Measurements from ENCODE around the gene PCBD1.
"Not testable (repeated sequence)": the region's sequence is repeated elsewhere in the genome, so short reads cannot be mapped to it uniquely, and the experiment has no call there.

PCBD1 gene

DNA sequence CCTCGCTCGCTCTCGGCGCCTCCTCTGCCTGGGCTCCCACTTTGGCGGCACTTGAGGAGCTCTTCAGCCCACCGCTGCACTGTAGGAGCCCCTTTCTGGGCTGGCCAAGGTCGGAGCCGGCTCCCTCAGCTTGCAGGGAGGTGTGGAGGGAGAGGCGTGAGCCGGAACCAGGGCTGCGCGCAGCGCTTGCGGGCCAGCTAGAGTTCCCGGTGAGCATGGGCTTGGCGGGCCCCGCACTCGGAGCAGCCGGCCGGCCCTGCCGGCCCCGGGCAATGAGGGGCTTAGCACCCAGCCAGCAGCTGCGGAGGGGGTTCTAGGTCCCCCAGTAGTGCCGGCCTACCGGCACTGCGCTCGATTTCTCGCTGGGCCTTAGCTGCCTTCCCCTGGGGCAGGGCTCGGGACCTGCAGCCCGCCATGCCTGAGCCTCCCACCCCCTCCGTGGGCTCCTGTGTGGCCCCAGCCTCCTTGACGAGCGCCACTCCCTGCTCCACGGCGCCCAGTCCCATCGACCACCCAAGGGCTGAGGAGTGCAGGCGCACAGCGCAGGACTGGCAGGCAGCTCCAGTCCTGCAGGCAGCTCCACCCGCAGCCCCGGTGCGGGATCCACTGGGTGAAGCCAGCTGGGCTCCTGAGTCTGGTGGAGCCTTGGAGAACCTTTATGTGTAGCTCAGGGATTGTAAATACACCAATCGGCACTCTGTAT, 26.7 kb downstream of the PCBD1 start:
- not testable (repeated sequence) for DNase-seq

- no peak for DNase-seq
Observed at GRCh38 chr10:70858759-70859158, 29.6 kb downstream of the PCBD1 start.

DNA sequence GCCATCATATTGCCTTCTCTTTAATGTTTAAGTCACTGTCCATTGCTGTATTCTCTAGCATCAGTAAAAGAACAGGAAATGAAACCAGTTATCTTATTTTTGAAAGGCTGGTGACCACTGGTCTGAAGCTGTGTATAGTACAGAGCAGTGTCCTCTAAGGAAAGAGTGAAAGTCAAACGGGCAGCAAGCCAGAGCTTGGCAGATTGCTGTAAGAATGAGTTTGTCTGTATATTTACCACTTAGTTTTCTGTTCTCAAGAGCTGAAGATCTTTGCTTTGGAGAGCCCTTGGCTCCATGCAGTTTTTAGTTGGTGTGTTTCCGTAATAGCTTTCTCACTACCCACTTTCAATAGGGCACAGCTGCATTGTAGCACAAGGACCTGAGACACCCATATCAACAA, 31.9 kb downstream of the PCBD1 start:
- no peak for DNase-seq

- DNase-seq, result no peak
Observed at GRCh38 chr10:70853457-70853856, 34.9 kb downstream of the PCBD1 start.

GRCh38 chr10:70853038-70853437, 35.3 kb downstream of the PCBD1 start:
- no peak for DNase-seq

DNA sequence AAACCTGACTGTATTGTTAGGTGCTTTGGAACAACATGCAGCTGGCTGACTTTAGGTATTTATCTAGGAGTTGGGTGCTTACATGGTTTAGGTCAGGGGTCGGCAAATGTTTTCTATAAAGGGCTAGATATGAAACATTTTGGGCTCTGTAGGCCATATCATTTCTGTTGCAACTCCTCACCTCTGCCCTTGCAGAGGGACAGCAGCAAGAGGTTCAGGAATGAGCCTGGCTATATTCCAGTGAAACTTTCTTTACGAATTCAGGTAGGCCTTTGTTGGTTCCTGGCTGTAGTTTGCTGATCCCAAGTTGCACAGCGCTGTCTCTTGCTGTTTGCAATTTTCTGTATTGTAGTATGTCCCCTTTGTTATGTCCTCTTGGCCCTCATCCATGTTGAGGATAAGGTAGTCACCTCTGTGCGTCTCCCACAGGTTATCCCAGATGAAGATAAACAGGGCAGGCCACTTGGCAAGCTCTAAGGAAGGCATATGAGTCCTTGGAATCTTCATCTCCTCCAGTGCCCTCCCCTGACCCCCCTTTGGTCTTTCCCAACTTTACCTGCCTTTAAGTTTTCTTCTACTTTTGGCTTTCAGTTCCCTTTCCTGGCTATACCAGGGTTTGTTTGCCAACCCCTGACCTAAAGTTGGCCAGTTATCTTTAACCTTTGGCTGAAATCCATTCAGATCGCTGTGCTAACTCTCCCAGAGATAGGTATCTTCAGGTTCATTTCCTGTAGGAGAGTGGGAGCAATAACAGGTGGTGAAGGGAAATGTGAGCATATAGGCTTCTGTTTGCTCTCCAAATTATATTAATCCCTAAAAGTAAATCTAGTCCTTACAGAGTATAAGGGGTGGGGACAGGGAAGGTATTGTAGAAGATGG, 36.5 kb downstream of the PCBD1 start:
- no peak for DNase-seq

GRCh38 chr10:70850097-70850496, 38.3 kb downstream of the PCBD1 start:
- no peak for DNase-seq

DNA sequence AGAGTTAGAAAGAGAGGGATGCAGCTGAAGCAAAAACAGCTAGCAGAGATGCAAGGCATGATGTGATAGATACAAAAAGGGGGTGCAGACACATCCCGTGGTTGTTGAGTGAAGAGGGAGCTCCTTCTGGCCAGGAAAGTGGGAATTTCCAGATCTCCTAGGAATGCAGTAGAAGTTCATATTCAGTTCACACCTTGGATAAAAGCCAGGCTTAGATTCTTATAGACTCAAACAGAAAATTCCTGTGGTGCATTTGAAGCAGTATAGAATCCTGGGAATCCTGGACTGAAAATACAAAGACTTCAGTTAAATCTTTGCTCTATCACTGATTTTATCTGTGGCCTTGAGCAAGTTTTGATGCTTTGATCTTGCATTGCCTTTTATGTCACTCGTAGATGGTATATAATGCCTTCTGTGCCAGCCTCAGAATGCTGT, 38.8 kb downstream of the PCBD1 start:
- no peak for DNase-seq

- DNase-seq, result no peak
Observed at GRCh38 chr10:70847659-70848360, 40.6 kb downstream of the PCBD1 start.

- no peak for DNase-seq
Observed at GRCh38 chr10:70846795-70847194, 41.6 kb downstream of the PCBD1 start.

- no peak for DNase-seq
Observed at GRCh38 chr10:70845816-70846215, 42.5 kb downstream of the PCBD1 start.

DNA sequence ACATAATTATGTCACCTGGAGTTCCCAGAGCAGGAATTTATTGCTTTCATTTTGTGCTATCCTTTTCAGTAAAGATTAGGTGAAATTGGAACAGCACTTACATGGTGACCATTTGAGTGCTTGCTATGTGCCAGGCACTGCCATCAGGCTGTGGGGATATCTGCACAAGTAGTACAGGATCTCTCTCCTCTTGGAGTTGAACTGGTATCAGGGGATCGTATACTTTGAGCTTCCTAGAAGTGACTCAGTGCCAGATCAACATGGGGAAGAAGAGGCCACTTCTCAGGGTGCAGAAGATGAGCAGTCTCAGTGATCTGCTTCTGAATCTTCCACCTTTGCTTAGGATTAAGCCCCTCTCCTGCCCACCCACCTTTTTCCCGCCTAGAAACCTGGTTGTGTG, 43.1 kb downstream of the PCBD1 start:
- no peak for DNase-seq

DNA sequence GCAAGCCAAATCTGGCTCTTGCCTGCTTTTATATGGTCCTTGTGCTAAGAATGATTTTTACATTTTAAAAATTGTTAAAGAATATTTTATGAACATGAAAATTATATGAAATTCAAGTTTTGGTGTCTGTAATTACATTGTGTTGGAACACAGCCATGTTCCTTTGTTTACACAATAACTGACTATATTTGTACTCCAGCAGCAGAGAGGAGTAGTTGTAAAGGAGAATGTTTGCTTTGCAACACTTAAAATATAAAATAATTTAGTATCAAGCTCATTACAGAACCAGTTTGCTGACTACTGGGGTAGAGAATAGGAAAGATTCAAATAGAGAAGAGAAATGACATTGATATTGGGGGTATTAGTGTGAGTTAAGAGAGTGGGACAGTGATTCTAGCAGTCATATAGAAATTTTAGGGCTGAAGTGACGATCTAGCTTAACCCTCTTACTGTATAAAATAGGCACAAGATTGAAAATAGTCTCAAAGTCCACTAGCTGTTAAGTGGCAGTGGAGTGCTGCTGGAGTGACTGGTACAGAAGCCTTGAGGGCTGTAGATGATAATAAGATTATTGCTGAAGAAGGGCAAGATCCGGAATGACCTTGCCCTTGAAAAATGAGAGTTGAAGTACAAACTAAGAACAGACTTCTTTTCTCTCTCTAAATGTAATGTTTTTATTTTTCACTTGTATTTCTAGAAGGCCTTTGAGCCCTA, 44.4 kb downstream of the PCBD1 start:
- no peak for DNase-seq

DNA sequence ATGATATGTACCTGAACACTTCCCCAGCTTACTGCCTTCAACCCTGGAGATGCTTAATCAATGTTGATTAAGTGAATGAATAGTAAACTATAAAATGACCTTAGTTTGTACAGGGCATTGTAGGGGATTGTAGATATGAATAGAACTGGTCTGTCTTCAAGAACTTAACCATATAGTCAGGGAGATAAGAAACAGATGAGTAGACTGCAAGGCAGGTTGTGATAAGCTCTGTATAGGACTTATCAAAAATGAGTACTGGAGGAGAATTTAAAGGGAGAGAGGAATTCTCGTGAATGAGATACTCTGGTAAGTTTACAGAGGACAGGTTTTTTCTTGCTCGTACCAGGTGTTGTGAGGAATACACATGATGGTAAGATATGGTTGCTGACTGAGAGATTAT, 45.0 kb downstream of the PCBD1 start:
- no peak for DNase-seq

- DNase-seq, result no peak
Observed at GRCh38 chr10:70840836-70841235, 47.5 kb downstream of the PCBD1 start.

DNA sequence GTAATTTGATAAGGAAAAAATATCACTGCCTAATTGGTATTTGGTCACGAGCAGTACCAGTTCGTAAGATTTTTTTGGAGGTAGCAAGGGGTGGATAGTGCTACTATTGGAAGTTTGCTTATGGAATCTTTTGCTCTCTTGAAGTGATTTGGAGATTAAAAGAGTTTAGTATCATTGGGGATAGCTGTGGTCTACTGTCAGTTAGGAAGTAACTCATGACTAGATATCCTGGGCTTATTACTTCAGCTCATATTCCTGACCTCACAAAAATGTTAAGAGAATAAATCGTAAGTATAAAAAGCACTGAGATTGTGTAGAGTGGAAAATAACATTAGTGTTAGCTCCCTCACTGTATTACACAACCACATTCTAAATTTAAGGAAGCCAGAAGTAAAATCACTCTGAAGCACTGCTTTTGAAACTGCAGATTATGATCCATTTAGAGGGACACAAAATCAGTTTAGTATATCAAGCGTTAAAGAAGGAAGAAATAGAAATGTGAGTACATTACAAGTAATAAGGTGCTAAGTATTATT, 50.0 kb downstream of the PCBD1 start:
- no peak for DNase-seq

DNA sequence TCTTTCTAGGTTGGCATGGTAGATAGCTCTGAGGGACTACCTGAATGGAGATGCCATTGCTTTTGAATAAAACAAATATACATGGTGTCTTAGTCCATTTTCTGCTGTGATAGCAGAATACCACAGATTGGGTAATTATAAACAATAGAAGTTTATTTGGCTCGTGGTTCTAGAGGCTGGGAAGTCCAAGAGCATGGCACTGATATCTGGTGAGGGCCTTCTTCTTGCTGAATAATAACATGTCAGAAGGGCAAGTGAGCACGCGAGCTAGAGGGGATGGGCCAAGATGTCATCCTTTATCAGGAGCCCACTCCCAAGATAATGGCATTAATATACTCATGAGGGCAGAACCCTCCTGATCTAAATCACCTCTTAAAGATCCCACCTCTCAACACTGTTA, 50.7 kb downstream of the PCBD1 start:
- no peak for DNase-seq

DNA sequence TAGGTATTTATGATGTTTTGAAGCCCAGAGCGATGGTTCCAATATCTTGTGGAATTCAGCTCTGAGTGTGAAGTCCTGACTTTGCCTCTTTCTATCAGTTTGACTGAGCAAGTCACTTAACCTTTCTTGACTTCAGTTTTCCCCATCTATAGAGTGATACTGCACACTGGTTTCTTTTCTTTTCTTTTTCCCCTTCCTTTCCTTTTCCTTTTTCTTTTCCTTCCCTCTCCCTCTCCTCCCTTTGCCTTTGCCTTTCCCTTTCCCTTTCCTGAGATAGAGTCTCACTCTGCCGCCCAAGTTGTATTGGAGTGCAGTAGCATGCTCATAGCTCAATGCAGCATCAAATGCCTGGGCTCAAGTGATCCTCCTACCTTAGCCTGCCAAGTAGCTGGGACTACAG, 52.0 kb downstream of the PCBD1 start:
- no peak for DNase-seq

- no peak for DNase-seq
Observed at GRCh38 chr10:70834441-70835151, 53.8 kb downstream of the PCBD1 start.

GRCh38 chr10:70834021-70834420, 54.3 kb downstream of the PCBD1 start:
- DNase-seq, result no peak

DNA sequence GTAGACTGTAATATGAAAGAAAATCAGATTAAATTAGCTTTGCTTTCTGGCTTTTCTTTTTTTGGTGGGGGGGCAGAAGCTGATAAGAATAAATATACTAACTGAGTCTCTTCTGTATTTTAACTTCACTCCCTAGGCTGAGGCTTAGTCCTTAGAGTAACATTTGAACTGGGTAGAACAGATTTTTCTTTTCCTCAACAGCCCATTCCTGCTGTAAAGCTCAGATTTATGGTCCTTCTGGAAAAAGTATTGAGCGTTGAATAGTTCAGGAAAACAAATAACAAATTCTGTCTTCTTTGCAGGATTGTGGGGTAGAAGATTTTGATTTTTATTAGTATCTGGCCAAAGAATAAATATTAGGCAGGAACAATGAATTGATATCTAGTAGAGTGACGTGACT, 54.8 kb downstream of the PCBD1 start:
- no peak for DNase-seq
